NCI-H226 (cell line): Measurements from ENCODE around the gene ZC3H18.

Experiments used
- DNase-seq: peaks from one replicate; pipeline ENCODE4 v3.0.0-alpha.2; 2015

Gene ZC3H18

GRCh38 chr16:88533381-88533917 is 36.8 kb upstream of the ZC3H18 start:
- no peak for DNase-seq

GRCh38 chr16:88533932-88534637 is 36.1 kb upstream of the ZC3H18 start:
- peak; percentile 51 for DNase-seq

GRCh38 chr16:88534638-88535190 is 35.5 kb upstream of the ZC3H18 start:
- peak; percentile 16 for DNase-seq

- no peak for DNase-seq
These were observed 34.9 kb upstream of the ZC3H18 start for GRCh38 chr16:88535191-88535856.

- no peak for DNase-seq
These were observed 34.4 kb upstream of the ZC3H18 start for GRCh38 chr16:88535857-88536222.

GRCh38 chr16:88536510-88536909 is 33.7 kb upstream of the ZC3H18 start:
- DNase-seq, result no peak

- no peak for DNase-seq
These were observed 33.0 kb upstream of the ZC3H18 start for GRCh38 chr16:88536971-88537751.

GRCh38 chr16:88537859-88538258 is 32.3 kb upstream of the ZC3H18 start:
- no peak for DNase-seq

- DNase-seq, result no peak
These were observed 31.7 kb upstream of the ZC3H18 start for GRCh38 chr16:88538366-88539060.

GRCh38 chr16:88539261-88539651 is 30.9 kb upstream of the ZC3H18 start:
- DNase-seq, result no peak

GRCh38 chr16:88539652-88540345 is 30.4 kb upstream of the ZC3H18 start:
- DNase-seq, result no peak

GRCh38 chr16:88540346-88540977 is 29.7 kb upstream of the ZC3H18 start:
- DNase-seq, result no peak

GRCh38 chr16:88541831-88542616 is 28.2 kb upstream of the ZC3H18 start:
- no peak for DNase-seq

GRCh38 chr16:88543230-88543813 is 26.9 kb upstream of the ZC3H18 start:
- no peak for DNase-seq

GRCh38 chr16:88545781-88546180 is 24.4 kb upstream of the ZC3H18 start:
- DNase-seq, result no peak

- no peak for DNase-seq
These were observed 21.9 kb upstream of the ZC3H18 start for GRCh38 chr16:88548131-88548874.

GRCh38 chr16:88548985-88549384 is 21.2 kb upstream of the ZC3H18 start:
- DNase-seq, result no peak

GRCh38 chr16:88549671-88550245 is 20.4 kb upstream of the ZC3H18 start:
- no peak for DNase-seq

- no peak for DNase-seq
These were observed 19.9 kb upstream of the ZC3H18 start for GRCh38 chr16:88550246-88550661.
